HG03354 (cell line): ENCODE measurements around the gene ENTPD7.
A peak's percentile ranks its signal among the peaks of the same experiment; 100 is the strongest.
"Not testable (repeated sequence)": the region's sequence is repeated elsewhere in the genome, so short reads cannot be mapped to it uniquely, and the experiment has no call there.

Experiments used
- ATAC-seq: cut with Tn5 transposase; IDR thresholded peaks from one replicate; pipeline ENCODE4 v1.9.1; 2021; ENCODE audit warnings: mild to moderate bottlenecking; ENCODE audit not compliant: unreplicated experiment, poor library complexity, severe bottlenecking

The ENTPD7 gene

GRCh38 chr10:99682032-99682431 is 22.7 kb downstream of the ENTPD7 start:
- no peak for ATAC-seq

- peak; percentile 67 for ATAC-seq
Observed at GRCh38 chr10:99682752-99683151, 23.4 kb downstream of the ENTPD7 start.

- peak; percentile 89 for ATAC-seq
Observed at GRCh38 chr10:99685597-99685967, 26.3 kb downstream of the ENTPD7 start.

- ATAC-seq = no peak
Observed at GRCh38 chr10:99689461-99689860, 30.2 kb downstream of the ENTPD7 start.

- no peak for ATAC-seq
Observed at GRCh38 chr10:99693933-99694583, 34.7 kb downstream of the ENTPD7 start.

- ATAC-seq = no peak
Observed at GRCh38 chr10:99695761-99696160, 36.5 kb downstream of the ENTPD7 start.

- no peak for ATAC-seq
Observed at GRCh38 chr10:99698504-99699080, 39.3 kb downstream of the ENTPD7 start.

- ATAC-seq = no peak
Observed at GRCh38 chr10:99700649-99701048, 41.3 kb downstream of the ENTPD7 start.

GRCh38 chr10:99708428-99709012 is 49.2 kb downstream of the ENTPD7 start:
- no peak for ATAC-seq

GRCh38 chr10:99709480-99710229 is 50.3 kb downstream of the ENTPD7 start:
- ATAC-seq = peak; percentile 71

GRCh38 chr10:99711129-99711719 is 51.9 kb downstream of the ENTPD7 start:
- ATAC-seq = peak; percentile 70

- ATAC-seq = no peak
Observed at GRCh38 chr10:99714446-99714845, 55.1 kb downstream of the ENTPD7 start.

GRCh38 chr10:99720387-99720786 is 61.1 kb downstream of the ENTPD7 start:
- ATAC-seq = no peak

- ATAC-seq = no peak
Observed at GRCh38 chr10:99730026-99730425, 70.7 kb downstream of the ENTPD7 start.

GRCh38 chr10:99731306-99732032 is 72.2 kb downstream of the ENTPD7 start:
- ATAC-seq = no peak

GRCh38 chr10:99732033-99732842 is 72.9 kb downstream of the ENTPD7 start, which contains the start of the genes COX15 and CUTC:
Gene COX15 (minus strand): TSS chr10:99732127. CDS start chr10:99732049, 78 bp downstream.
Gene CUTC (plus strand): TSS chr10:99732234. CDS start chr10:99732349, 115 bp downstream.
- peak; percentile 92 for ATAC-seq

GRCh38 chr10:99733366-99733765 is 74.1 kb downstream of the ENTPD7 start:
- no peak for ATAC-seq

GRCh38 chr10:99734111-99734510 is 74.8 kb downstream of the ENTPD7 start:
- not testable (repeated sequence) for ATAC-seq

- no peak for ATAC-seq
Observed at GRCh38 chr10:99740260-99740659, 81.0 kb downstream of the ENTPD7 start.
